ENCODE measurements around the gene PRICKLE4. TPM values are rescaled to one million over a fixed set of nuclear protein-coding genes. Genes with fewer than 3 reads are reported as not detected.
A peak's percentile ranks its signal among the peaks of the same experiment; 100 is the strongest.

PRICKLE4 gene
- total RNA-seq, 1 donor from 2014 or later = 5.9 TPM

- Mint-ChIP-seq H3K36me3 (ENCODE audit: low read depth) (peaks cover 3% of the 10 kb centered on the region), H3K27ac (ENCODE audit: unreplicated experiment) (peak within 1 kb of the TSS; percentile 98), H3K9me3 (ENCODE audit: low read depth) (no peaks in the 10 kb centered on the region), H3K27me3 (ENCODE audit: low read depth) (no peaks in the 10 kb centered on the region), H3K4me3 (ENCODE audit: unreplicated experiment) (peak within 1 kb of the TSS; percentile 89), H3K4me1 (ENCODE audit: low read depth) (peaks cover 20% of the 10 kb centered on the region)
- peak; percentile 98 for DNase-seq (ENCODE audit: low spot score)
- peak; percentile 88 for TF ChIP-seq CTCF (IDR thresholded peaks at IDR 0.05)
These were observed 6.8 kb downstream of the PRICKLE4 start, which contains the start of gene TOMM6 for GRCh38 chr6:41787219-41787917. TSS of gene TOMM6 (plus strand) at chr6:41787694. CDS start at chr6:41787698, 4 bp downstream.

GRCh38 chr6:41789390-41789724, 8.8 kb downstream of the PRICKLE4 start:
- H3K4me1 Mint-ChIP-seq (ENCODE audit: low read depth) = peaks cover 20% of the 10 kb centered on the region
- no peak overlapping the region for H3K27ac Mint-ChIP-seq (ENCODE audit: unreplicated experiment)
- peak overlapping the region; percentile 89 for H3K4me3 Mint-ChIP-seq (ENCODE audit: unreplicated experiment)
- H3K36me3 Mint-ChIP-seq (ENCODE audit: low read depth) = peaks cover under 1% of the 10 kb centered on the region
- no peaks in the 10 kb centered on the region for H3K27me3 Mint-ChIP-seq (ENCODE audit: low read depth)
- no peak for DNase-seq (ENCODE audit: low spot score)
- TF ChIP-seq CTCF (IDR thresholded peaks at IDR 0.05) = no peak
- no peaks in the 10 kb centered on the region for H3K9me3 Mint-ChIP-seq (ENCODE audit: low read depth)

GRCh38 chr6:41790045-41790444, 9.5 kb downstream of the PRICKLE4 start:
- peaks cover 20% of the 10 kb centered on the region for H3K4me1 Mint-ChIP-seq (ENCODE audit: low read depth)
- no peak overlapping the region for H3K4me3 Mint-ChIP-seq (ENCODE audit: unreplicated experiment)

GRCh38 chr6:41791305-41791704, 10.7 kb downstream of the PRICKLE4 start:
- Mint-ChIP-seq H3K4me3 (ENCODE audit: unreplicated experiment) (no peak overlapping the region), H3K36me3 (ENCODE audit: low read depth) (no peaks in the 10 kb centered on the region), H3K27me3 (ENCODE audit: low read depth) (no peaks in the 10 kb centered on the region), H3K27ac (ENCODE audit: unreplicated experiment) (no peak overlapping the region), H3K9me3 (ENCODE audit: low read depth) (no peaks in the 10 kb centered on the region), H3K4me1 (ENCODE audit: low read depth) (peaks cover 15% of the 10 kb centered on the region)
- DNase-seq (ENCODE audit: low spot score) = no peak
- no peak for TF ChIP-seq CTCF (IDR thresholded peaks at IDR 0.05)

More at GRCh38 chr6:41790045-41790444, 9.5 kb downstream of the PRICKLE4 start:
- TF ChIP-seq CTCF (IDR thresholded peaks at IDR 0.05) = no peak
- H3K27ac Mint-ChIP-seq (ENCODE audit: unreplicated experiment) = no peak overlapping the region
- no peaks in the 10 kb centered on the region for H3K9me3 Mint-ChIP-seq (ENCODE audit: low read depth)
- H3K27me3 Mint-ChIP-seq (ENCODE audit: low read depth) = no peaks in the 10 kb centered on the region
- no peaks in the 10 kb centered on the region for H3K36me3 Mint-ChIP-seq (ENCODE audit: low read depth)
- no peak for DNase-seq (ENCODE audit: low spot score)

GRCh38 chr6:41791984-41792383, 11.4 kb downstream of the PRICKLE4 start:
- peaks cover 2% of the 10 kb centered on the region for H3K36me3 Mint-ChIP-seq (ENCODE audit: low read depth)
- no peak overlapping the region for H3K27ac Mint-ChIP-seq (ENCODE audit: unreplicated experiment)
- H3K27me3 Mint-ChIP-seq (ENCODE audit: low read depth) = no peaks in the 10 kb centered on the region
- TF ChIP-seq CTCF (IDR thresholded peaks at IDR 0.05) = no peak
- DNase-seq (ENCODE audit: low spot score) = no peak
- no peaks in the 10 kb centered on the region for H3K9me3 Mint-ChIP-seq (ENCODE audit: low read depth)
- H3K4me3 Mint-ChIP-seq (ENCODE audit: unreplicated experiment) = no peak overlapping the region
- H3K4me1 Mint-ChIP-seq (ENCODE audit: low read depth) = peaks cover 15% of the 10 kb centered on the region

Measured in chondrocyte (in vitro differentiated cells).